ENCODE measurements around the gene RXRG. TPM values are rescaled to one million over a fixed set of nuclear protein-coding genes. Genes with fewer than 3 reads are reported as not detected.

RXRG gene
- total RNA-seq, 1 experiment from 2014 or later = not detected

- POLR2A ChIA-PET = no interaction called here
These were observed 23.3 kb upstream of the RXRG start for GRCh38 chr1:165468253-165468652.

GRCh38 chr1:165467706-165468105 lies 22.8 kb upstream of the RXRG start:
- Mint-ChIP-seq H3K27me3 (ENCODE audit: low read depth) (peaks cover 2% of the 10 kb centered on the region; the same call in 1 of the 2 replicates), H3K9me3 (no peaks in the 10 kb centered on the region), H3K4me1 (peaks cover 45% of the 10 kb centered on the region), H3K27ac (no peak overlapping the region), H3K4me3 (no peak overlapping the region), H3K36me3 (no peaks in the 10 kb centered on the region)
- no peak for TF ChIP-seq PREB (CRISPR knock-in tag; IDR thresholded peaks at IDR 0.05; ENCODE audit: borderline replicate concordance)
- no peak for TF ChIP-seq IRF1 (CRISPR knock-in tag; IDR thresholded peaks at IDR 0.05)
- TF ChIP-seq CREM (CRISPR knock-in tag; IDR thresholded peaks at IDR 0.05) = no peak
- no peak for TF ChIP-seq GABPB1 (CRISPR knock-in tag; IDR thresholded peaks at IDR 0.05)
- ATAC-seq (0 out of 2 replicates have a peak, but pooled peaks have one; percentile 19), DNase-seq (ENCODE audit: low spot score) (no peak)
- CTCF ChIA-PET = no interaction called here
- POLR2A ChIA-PET = no interaction called here

More at GRCh38 chr1:165468253-165468652, 23.3 kb upstream of the RXRG start:
- CTCF ChIA-PET = no interaction called here
- H3K9me3 Mint-ChIP-seq = no peaks in the 10 kb centered on the region
- H3K27ac Mint-ChIP-seq = no peak overlapping the region
- H3K4me3 Mint-ChIP-seq = no peak overlapping the region
- H3K36me3 Mint-ChIP-seq = no peaks in the 10 kb centered on the region
- DNase-seq (ENCODE audit: low spot score) = no peak
- no peak for TF ChIP-seq OVOL2 (CRISPR knock-in tag; IDR thresholded peaks at IDR 0.05; ENCODE audit: borderline replicate concordance)
- no peak for TF ChIP-seq AFF4 (CRISPR knock-in tag; IDR thresholded peaks at IDR 0.05; ENCODE audit: borderline replicate concordance)
- TF ChIP-seq ATF1 (CRISPR knock-in tag; IDR thresholded peaks at IDR 0.05) = no peak
- TF ChIP-seq ZNF317 (CRISPR knock-in tag; IDR thresholded peaks at IDR 0.05; ENCODE audit: borderline replicate concordance, low read depth) = no peak
- H3K4me1 Mint-ChIP-seq = peaks cover 45% of the 10 kb centered on the region
- peaks cover 2% of the 10 kb centered on the region; the same call in 1 of the 2 replicates for H3K27me3 Mint-ChIP-seq (ENCODE audit: low read depth)
- ATAC-seq = no peak

GRCh38 chr1:165463978-165464377 lies 19.1 kb upstream of the RXRG start:
- POLR2A ChIA-PET = no interaction called here
- no peak overlapping the region for H3K4me3 Mint-ChIP-seq
- H3K27ac Mint-ChIP-seq = no peak overlapping the region
- CTCF ChIA-PET = interaction anchor here (0.6 to 1.7 kb wide), 3 partner anchors 71 to 129 kb away, joined by 3 to 4 read pairs (median 3); no protein-coding TSS in a partner anchor
- H3K27me3 Mint-ChIP-seq (ENCODE audit: low read depth) = no peaks in the 10 kb centered on the region; the same call in 1 of the 2 replicates
- no peak for TF ChIP-seq IRF2 (CRISPR knock-in tag; IDR thresholded peaks at IDR 0.05; ENCODE audit: borderline replicate concordance, low read depth)
- TF ChIP-seq PRDM15 (CRISPR knock-in tag; IDR thresholded peaks at IDR 0.05) = no peak
- TF ChIP-seq FOXP4 (CRISPR knock-in tag; IDR thresholded peaks at IDR 0.05) = no peak
- TF ChIP-seq NFYB (CRISPR knock-in tag; conservative IDR thresholded peaks at IDR 0.05; ENCODE audit: low read depth) = no peak
- no peak for TF ChIP-seq IRF1 (CRISPR knock-in tag; IDR thresholded peaks at IDR 0.05)
- no peak for TF ChIP-seq FOXJ3 (CRISPR knock-in tag; IDR thresholded peaks at IDR 0.05; ENCODE audit: borderline replicate concordance)
- TF ChIP-seq KAT7 (CRISPR knock-in tag; IDR thresholded peaks at IDR 0.05; ENCODE audit: borderline replicate concordance) = no peak
- no peak for TF ChIP-seq NR3C1 (CRISPR knock-in tag; conservative IDR thresholded peaks at IDR 0.05; ENCODE audit: low read depth)
- TF ChIP-seq E2F1 (CRISPR knock-in tag; IDR thresholded peaks at IDR 0.05) = no peak
- no peak for TF ChIP-seq HMGA2 (CRISPR knock-in tag; IDR thresholded peaks at IDR 0.05)
- DNase-seq (ENCODE audit: low spot score) (no peak), ATAC-seq (peak; percentile 69)
- peaks cover 5% of the 10 kb centered on the region for H3K9me3 Mint-ChIP-seq
- H3K4me1 Mint-ChIP-seq = peaks cover 37% of the 10 kb centered on the region
- no peaks in the 10 kb centered on the region for H3K36me3 Mint-ChIP-seq

Data from WTC11 (cell line).